GM21423 (cell line): ENCODE results near the gene HELT.

Source experiments
- ATAC-seq: cut with Tn5 transposase; IDR thresholded peaks from one replicate; pipeline ENCODE4 v1.9.1; 2021; ENCODE audit warnings: mild to moderate bottlenecking, moderate library complexity; ENCODE audit not compliant: unreplicated experiment

The HELT gene

DNA sequence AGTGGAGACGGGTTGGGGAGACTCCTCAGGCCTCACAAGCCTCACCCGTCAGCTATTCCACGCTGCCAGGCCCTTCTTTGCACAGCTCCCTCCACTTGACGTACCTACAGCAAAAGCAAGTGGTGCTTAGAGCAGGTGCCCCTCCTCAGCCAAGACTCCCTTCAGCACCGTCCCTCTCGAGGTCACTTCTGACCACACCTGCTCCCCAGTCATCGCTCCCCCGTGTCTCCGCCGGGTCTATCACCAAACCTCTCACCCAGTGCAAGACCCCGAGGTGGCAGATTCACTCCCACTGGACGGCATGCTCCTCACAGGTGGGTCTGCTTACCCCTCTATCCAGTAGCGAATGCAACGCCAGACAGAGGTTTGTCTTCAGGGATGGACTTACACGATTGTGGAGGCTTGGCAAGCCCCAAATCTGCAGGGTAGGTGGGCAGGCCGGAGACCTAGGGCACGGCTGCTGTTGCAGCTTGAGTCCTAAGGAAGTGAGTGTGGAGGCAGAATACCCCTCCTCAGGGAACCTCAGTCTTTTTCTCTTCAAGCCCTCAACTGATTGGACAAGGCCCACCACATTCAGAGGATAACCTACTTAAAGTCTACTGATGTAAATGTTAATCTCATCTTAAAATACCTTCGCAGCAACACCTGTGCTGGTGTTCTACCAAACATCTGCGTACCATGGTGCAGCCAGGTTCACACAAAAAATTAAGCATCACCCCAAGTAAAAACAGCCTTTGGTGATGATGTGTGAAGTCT, 14.5 kb upstream of the HELT start:
- no peak for ATAC-seq

DNA sequence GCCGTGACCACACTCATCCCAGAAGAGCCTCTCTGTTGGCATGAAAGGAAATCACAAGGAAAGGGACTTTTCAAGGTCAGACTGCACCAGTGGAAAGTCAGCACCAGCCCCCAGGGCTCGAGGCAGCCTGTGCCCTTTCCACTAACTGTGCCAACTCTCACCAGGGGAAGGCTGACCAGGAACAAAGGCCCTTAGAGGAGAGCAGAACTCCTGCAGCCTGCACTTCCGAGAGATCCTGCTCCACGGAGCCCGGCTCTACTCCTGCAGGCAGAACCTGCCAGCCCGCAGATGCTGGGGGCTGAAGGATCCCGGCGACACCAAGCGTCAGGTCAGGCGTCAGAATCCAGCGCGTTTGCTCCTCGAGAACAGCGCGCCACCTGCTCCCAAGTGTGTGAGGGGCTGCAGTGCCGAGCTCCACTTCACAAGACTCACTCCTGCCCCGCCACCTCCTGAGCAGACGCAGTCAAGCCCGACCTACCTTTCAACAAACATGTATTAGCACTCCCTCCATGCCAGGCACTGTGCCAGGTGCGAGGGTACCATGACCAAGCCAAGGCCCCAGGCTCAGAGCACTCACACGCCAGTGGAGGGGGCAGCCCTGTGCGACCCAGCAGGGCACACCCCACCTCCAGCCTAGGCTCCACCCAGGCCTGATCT, 13.6 kb upstream of the HELT start:
- ATAC-seq, result peak; percentile 45

DNA sequence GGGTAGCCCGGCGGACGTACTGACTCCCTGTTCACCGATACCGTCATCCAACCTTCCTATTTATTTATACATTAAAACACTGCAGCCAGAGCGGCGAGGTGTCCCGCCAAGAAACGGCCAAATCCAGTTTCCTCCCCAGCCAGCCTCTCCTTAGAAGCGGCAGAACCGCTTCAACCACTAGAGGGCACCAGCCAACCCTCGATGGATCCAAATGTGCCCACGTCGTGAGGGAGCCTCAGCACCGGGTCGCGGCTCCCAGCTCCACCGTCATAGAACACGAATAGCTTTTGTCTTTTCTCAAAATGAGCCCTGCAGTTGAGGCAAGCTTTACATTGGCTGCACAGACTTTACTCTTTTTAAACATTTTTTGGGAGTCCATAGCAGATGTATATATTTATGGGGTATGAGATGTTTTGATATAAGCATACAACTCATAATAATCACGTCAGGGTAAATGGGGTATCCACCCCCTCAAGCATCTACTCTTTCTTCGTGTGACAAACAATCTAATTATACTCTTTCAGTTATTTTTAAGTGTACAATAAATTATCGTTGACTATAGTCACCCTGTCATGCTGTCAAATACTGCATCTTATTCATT, 13.0 kb upstream of the HELT start:
- ATAC-seq, result peak; percentile 94

DNA sequence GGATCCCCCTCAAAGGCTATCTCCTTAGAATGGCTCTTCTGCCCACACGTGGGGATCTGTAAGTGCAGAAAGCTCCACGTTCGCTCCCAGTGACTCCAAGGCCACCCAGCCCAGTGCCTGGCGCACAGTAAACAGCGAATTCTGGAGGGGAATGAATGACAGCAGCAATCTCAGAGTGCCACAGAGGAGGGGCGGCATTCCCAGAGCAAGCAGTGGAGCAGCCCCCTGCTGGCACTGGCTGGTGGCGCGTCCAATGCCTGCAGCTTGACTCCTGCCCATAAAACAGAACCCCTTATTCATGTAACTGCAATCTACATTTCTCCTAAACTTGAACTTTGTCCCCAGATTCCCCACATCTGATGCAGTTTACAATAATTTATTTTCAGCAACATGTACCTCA, 6.9 kb upstream of the HELT start:
- no peak for ATAC-seq

DNA sequence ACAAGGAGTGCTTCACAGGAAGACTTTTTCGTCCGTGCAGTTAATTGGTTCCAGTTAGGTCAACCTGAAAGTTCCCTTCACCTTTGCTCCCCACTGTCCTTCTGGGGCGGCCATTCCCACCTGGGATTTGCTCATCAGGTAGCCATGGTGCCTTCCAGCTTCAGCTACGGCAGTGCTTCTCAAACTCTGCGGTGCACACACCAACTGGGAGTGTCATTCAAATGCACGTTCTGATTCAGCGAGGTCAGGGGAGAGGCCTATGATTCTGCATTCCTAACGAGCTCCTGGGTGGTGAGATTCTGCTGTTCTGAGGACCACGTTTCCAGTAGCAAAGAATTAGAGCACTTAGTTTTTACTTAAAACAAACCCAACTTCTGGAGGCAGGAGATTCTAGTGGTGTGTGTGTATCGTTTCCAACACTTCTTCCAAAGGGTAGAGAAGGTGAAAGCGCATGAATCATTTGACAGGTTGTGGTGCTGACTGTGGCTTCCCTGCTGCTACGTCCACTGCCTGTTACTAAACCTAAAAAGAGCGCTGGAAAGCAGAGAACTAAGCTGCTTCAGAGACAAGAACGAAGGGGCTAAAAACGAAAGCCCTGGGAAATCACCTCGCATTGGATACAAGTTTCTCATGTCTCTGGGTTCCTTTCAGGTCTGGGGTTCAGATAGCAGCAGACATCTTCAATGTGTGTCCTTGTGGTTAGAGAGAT, 4.7 kb upstream of the HELT start:
- no peak for ATAC-seq

DNA sequence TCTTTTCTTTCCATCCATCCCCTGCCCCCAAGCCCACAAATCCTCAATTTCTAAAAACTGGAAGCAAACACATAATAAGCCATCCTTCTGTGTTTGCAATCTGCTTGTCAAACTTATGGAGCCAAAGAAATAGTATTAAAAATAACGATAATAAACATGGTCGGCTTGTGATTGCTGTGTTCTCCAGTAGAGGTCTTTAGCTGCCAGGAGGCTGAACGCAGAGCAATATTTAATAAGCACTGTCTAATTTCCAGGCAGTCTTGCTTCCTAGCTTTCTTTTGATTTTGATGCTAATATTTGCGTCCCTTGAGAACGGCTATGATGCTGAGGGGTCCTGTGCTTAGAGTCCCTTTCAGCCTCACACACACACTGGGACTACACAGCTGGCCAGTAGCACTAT, 3.2 kb upstream of the HELT start:
- ATAC-seq, result no peak

DNA sequence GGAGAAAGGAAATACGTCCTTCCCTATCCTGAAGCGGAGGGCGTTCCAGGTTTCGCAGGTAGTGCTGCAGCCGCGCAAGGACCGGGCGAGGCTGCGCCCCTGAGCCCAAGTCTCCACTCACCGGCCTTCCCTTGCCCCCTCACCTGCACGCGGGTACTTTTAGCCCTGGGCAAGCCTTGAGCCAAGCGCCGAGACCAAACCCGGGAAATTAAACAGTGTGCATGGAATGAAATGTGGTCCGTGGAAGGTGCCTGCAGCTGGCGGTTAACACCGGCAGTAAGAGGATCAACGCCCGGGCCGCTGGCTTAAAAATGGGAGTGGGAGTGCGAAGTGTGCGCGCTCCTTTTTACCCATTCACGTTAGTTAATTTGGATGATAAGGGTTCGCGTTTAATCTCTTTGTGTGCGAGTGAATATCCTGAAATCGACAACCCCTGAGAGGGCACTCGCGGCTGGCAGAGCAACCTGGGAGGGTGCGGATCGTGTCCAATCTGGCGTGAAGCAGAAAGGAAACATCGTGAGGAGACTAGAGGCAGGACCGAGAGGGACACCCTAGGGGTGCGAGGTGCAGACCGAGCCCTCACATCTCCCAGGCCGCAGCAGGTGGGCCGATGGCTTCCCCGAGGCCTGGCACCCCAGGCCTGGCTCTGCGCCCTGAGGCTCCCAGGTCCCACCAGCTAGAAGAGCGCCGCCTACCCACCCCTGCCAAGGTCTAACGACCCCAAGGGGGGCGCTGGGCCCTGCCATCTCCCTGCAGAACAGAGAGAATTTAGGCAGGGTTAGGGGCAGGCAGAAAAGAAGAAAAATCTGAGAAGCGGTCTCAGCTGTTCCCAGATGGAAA, 2.0 kb upstream of the HELT start:
- no peak for ATAC-seq

DNA sequence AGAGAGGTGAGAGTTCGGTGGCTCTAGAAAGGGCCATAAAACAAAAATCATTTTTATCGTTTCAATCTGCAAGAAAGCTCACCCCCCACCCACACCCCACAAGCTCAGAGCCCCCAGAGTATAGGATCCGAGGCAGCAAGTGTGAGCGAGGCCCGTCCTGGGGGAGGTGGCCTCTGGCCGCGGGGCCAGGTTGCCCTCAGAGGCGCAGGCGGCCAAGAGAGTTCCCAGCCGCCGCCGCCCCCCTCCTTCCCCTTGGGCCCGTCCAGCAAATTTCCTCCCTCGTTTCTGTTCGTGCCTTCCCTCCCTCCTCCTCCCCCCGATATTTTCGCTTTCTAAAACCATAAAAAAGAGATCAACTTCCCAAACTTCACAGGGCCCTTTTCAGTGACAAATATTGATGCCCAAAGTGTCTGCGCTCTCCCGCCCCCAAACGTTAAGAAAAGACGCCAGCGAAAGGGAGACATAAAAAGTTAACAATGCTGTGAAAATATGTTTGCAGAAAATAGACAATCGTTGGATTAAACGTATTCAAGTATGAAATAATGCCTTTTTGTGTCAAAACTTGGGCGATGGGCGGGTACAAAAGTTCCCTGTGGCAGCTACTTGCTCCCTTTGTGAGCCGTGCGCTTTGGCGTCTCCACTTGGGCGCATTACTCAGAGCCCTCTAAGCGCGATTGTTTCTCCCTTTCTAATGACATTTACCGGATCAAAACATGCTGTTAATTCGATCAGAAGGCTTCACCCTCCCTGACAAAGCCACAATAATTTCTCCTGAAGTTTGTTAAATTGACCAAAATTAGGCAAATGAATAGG, 1.1 kb upstream of the HELT start:
- ATAC-seq, result no peak

DNA sequence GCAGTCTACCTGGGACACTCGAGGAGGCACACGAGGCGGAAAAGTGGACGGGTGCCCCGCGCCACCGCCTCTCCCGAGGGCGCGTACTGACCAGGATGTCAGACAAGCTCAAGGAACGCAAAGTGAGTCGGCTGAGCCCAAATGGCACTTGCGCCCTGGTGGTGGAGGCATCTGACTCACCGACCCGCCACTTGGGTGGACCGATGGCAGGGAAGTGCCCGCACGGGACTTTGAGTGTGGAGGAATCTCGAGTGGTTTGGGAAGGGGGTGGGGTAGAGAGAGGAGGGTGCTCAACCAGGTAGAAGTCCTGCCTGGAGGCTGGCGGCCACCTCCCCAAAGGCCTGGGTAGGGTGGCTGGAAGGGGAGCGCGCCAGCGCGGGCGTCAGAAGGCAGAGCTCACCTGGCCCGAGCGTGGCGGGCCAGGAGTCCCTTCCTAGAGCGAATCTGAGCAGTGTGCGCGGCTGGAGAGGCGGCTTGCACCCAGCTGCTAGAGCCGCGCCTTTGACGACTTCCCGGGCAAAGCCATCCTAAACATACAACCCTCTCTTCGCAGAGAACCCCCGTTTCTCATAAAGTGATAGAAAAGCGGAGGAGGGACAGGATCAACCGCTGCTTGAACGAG, 655 bp downstream of the HELT start:
- ATAC-seq, result no peak

DNA sequence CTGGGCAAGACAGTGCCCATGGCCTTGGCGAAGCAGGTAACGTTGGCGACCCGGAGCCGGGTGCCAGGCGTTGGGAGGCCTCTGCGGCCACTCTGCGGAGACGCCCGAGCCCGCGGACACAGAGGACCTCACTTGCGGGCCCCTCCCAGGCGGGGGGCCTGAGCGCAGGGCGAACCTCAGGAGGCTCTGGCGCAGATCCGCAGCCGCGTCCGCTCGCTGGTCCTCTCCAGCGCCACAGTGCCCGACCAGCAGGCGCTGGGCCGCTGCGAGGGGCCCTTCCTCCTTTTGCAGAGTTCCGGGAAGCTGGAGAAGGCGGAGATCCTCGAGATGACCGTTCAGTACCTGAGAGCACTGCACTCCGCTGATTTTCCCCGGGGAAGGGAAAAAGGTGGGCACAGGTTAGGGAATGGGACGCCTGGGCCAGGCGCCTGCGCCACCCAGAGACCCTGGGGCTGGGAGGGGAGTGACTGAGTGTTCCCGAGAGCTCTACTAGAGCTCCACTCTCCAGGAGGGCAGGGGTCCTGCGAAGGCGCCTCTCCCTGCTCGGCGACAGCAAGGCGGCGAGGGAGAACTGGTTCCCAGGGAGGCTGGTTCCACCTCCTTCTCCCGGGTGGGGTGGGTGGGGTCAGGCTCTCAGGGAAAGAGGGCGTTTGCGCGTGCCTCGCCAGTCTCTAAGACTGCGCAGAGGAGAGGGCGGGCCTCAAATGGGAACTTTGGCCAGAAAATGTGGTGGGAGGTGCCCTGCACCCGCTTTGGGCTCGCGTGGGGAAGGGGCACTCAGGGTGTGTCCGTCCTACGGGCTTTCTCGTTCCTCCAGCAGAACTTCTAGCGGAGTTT, 1.4 kb downstream of the HELT start:
- ATAC-seq, result no peak

DNA sequence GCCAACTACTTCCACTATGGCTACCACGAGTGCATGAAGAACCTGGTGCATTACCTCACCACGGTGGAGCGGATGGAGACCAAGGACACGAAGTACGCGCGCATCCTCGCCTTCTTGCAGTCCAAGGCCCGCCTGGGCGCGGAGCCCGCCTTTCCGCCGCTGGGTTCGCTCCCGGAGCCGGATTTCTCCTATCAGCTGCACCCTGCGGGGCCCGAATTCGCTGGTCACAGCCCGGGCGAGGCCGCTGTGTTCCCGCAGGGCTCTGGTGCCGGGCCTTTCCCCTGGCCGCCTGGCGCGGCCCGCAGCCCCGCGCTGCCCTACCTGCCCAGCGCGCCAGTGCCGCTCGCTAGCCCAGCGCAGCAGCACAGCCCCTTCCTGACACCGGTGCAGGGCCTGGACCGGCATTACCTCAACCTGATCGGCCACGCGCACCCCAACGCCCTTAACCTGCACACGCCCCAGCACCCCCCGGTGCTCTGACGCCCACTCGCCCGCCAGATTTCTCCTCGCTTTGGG, 2.1 kb downstream of the HELT start:
- no peak for ATAC-seq

DNA sequence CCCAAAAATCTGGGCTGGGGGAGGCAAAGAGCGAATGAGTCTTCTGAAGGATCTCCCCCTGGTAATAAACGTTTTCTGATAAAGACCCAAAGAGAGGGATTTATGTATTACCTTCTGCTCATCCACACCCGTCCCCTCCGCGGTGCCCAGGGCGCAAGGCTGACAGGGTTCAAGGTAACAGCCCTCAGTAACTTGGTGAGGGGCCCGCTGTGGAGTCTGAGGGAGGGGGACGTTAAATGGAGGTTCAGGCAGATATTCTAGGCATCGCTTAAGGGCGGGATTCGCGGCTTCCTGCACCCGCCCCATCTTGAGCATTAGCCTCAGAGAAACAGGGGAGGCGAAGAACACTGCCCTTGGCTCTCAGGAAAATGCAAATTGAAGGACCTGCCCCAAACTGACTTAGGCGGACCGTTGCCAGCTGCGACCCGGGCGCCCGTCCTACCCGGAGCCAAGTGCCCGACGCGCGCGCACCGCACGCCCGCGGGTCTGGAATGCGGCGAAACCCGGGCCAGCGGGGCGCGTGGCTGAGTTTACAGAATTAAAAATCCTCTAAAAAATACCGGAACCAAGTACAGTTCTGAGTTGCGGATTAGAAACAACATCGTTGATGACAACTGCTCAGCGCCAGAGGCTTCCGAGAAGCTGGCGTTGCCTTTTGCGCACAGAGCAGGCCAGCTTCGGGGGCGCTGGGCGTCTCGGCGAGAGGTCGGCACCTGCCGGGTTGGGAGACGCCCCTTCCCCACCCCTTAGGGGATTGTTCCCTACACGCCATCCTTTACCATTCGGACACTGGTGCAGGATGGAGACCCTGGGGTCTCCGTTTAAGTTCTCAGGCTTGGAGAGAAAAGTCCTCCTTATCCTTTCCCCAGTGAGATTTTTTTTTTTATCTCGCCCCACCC, 2.8 kb downstream of the HELT start:
- no peak for ATAC-seq

DNA sequence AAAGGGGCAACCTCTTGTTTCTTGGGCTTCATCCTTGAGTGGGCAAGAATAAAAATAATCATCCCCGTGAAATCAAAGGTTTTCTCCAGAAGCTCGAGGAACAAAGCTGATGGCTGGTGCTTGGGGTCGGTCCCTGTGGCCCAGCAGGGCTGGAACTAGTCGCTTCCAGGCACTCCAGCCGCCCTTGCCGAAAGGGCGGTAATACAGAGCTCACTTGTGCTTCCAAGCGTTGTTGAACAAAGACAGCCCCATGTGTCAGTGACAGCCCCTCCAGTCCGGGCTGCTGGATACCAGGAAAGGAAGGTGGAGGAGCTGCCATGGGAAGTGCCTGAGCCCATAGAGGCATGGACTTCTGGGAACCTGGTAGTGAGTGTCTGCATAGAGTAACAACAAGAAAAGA, 5.2 kb downstream of the HELT start:
- no peak for ATAC-seq

DNA sequence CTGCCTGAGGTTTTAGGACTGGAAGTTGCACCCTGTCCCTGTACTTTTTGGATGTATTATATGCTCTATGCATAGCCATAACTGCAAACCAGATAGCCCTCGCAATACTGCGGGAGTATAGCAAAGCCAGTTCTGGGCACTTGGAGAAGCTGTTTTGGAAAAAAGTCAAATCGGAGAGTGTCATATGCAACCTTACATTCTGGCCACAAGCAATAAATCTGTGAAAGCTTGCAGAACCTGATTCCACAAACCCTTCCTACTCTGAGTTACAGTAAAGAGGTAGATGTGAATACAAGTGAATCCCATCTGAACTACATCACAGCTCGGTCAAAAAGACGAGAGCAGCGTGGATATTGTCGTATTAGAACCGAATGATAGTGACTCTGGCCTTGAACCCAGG, 10.3 kb downstream of the HELT start:
- no peak for ATAC-seq

DNA sequence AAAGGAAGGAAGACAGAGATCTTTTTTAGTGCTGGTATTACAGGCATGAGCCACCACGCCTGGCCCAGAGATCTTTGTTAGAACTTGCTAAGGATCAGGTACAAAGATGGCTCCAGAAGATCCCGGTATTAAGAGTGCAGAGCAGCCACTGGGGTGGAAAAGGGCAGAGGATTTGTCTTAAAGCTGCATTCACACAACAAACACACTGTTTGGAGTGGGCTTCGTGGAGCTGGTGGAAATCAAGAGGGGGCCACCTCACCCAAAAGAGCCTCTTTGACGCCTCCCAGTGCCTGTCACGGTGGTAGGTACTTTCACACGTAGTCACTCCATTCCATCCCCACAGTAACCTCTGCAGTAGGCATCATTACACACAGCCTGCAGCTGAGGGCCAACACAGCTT, 13.3 kb downstream of the HELT start:
- no peak for ATAC-seq

DNA sequence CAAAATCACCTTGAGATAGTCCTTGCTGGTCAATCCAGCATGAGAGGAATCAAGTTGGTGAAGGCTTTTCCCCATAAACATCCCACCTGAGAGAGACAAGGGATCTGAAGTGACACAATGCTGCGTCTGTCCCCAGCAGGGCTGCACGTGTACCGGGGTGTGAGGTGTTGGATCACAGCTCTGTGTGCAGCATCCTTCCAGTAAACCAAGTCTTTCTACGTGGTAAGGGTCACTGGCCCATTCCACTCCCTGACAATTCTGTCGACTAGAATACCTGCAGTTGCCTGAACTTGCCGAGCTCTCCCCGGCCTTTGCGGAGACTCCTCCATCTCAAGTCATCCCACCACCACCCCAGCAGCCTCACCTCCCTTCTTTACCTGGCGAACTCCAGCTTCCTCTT, 14.8 kb downstream of the HELT start:
- no peak for ATAC-seq

DNA sequence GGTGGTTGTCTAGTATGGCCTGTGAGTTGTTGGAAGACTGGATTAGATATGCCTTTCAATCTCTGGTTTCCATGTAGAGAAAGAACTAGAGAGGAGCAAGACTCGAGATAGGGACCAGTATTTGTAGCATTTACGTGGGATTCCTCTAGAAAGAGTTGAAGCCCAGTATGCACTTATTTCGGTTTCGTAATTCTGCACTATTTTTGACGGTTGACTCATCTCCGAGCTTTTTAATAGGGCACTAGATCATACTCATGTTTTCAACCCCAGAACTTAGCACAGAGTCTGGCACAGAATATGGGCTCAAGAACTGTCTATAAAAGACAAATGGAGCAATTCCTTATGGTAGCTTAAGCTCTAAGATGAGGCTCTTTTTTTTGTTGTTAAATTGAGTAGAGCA, 15.7 kb downstream of the HELT start:
- no peak for ATAC-seq
